ENCODE data around the gene PRKCE. TPM values are rescaled to one million over a fixed set of nuclear protein-coding genes. Genes with fewer than 3 reads are reported as not detected.

PRKCE gene
- total RNA-seq, 1 donor from 2014 or later: 30.5 TPM

DNA sequence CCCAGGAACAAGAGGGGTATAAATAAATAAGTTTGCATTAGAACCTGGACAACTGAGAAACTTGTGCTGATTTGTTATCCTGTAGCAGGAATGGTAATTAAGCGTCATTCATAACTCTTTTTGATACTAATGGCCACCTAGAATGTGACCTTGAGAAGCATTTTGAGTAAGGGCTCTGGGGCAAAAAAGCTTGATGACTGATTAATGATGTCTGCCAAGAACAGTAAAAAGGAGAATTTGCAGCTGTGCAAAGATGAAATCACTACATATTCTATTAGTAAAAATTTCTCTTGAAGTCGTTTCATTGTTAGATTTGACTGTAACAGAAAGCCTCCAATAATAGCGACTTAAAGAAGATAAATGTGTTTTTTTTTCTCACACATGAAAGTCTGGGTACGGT, 157.7 kb downstream of the PRKCE start:
- DNase-seq (ENCODE audit: low spot score): no peak
- intact Hi-C loops (cut with DNase I): no loop called here
- no peak for ATAC-seq

GRCh38 chr2:45812011-45812500, 160.6 kb downstream of the PRKCE start:
- DNase-seq (ENCODE audit: low spot score) (no peak), ATAC-seq (no peak)
- intact Hi-C loops (cut with DNase I): no loop called here

GRCh38 chr2:45813003-45813941, 161.8 kb downstream of the PRKCE start:
- intact Hi-C loops (cut with DNase I): no loop called here
- DNase-seq (ENCODE audit: low spot score): peak; percentile 69
- ATAC-seq: peak; percentile 74

DNA sequence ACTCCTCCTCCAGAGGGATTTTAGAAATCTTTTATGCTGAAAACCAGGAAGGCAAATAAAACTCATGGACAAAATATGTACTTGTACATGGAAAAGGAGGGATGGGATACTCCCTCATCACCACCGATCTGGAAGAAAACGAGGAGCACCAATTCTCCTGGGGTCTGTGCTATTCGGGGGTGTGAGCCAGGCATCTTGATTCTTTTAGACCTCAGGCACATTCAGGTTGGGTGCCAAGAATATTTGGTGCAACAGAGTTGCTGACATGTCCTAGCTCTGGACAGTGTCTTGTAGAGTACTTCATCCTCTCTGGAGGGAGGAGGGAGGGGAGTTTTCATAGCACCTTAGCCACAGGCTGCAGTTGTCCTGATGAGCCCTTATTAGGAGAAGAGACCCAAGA, 163.0 kb downstream of the PRKCE start:
- DNase-seq (ENCODE audit: low spot score): no peak
- ATAC-seq: peak; percentile 25
- intact Hi-C loops (cut with DNase I): no loop called here

- ATAC-seq (no peak), DNase-seq (ENCODE audit: low spot score) (no peak)
- intact Hi-C loops (cut with DNase I): no loop called here
Observed at GRCh38 chr2:45814951-45815621, 163.6 kb downstream of the PRKCE start.

- ATAC-seq: peak; percentile 10
- intact Hi-C loops (cut with DNase I): no loop called here
- no peak for DNase-seq (ENCODE audit: low spot score)
Observed at GRCh38 chr2:45816272-45816671, 164.8 kb downstream of the PRKCE start.

DNA sequence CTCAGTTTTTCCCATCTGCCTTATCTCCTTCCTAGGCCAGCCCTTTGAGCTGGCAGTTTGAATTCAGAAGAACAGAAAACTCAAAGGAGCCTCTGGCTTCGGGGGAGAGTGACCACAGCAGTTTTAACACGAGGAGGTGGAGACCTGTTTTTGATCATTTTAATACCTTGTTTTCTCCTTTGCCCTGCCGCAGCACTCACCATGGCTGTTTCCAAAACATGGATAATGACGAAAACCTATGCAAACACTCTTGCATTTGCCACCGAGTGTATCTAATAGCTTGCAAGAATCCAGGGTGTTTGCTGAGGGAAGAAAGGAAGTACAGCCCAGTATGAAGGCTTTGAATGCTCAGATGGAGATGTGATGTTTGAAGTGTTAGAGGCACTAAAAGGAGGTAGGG, 167.1 kb downstream of the PRKCE start:
- DNase-seq (ENCODE audit: low spot score) (no peak), ATAC-seq (no peak)
- intact Hi-C loops (cut with DNase I): no loop called here

- no peak for ATAC-seq
Observed at GRCh38 chr2:45820048-45820447, 168.6 kb downstream of the PRKCE start.

DNA sequence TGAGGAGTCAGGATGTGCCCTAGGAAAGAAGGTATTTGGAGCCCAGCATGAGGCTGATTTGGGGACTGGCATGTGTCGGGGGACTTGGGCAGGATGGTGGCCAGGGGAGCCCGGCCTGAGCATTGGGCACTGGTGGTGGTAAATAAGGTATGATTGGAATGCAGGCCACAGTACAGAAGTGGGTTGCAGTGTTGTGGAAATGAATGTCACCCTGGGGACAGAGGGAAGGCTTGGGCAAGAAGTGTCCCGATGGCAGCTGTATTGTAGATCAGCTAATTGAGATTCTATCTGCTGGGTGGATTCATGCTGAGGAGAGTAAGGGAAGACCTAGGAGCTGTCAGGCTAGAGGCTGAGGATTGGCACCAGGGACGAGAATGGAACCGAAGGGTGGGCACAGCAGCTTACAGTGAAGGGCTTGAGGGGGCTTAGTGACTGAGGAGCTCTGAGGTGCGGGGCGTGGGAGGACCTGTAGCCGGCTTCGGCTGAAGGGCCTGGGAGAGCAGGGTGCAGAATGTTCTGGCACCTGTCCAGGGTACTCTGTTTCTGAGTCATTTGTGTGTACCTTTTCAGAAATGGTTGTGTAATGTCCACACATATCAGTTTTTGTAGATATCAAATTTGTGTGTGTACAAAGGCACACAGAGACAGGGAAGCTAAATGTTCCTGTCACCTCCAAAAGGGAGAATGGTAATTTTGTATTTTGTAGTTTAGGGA, 170.2 kb downstream of the PRKCE start:
- DNase-seq (ENCODE audit: low spot score) (no peak), ATAC-seq (peak; percentile 50)

More at GRCh38 chr2:45820048-45820447, 168.6 kb downstream of the PRKCE start:
- intact Hi-C loops (cut with DNase I): no loop called here
- no peak for DNase-seq (ENCODE audit: low spot score)

DNA sequence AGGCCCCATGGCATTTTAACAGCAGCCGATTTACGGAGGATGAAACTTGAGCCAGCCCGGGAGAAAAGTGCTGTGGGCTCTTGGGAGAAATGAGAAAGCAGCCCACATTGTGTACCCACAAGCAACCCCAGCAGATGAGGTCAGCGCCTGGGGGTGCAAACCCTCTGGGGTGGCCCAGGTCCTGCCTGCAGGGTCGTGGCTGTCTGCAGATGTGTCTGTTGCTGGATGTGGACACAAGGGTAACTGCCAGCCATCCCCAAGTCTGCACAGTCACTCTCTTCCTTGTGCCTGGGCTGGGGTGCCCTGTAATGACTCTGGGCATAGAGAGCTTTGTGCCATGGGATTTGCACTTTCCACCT, 170.8 kb downstream of the PRKCE start:
- intact Hi-C loops (cut with DNase I): no loop called here
- DNase-seq (ENCODE audit: low spot score) (no peak), ATAC-seq (no peak)

More for the DNA sequence above, 170.2 kb downstream of the PRKCE start:
- intact Hi-C loops (cut with DNase I): no loop called here

- no peak for DNase-seq (ENCODE audit: low spot score)
- ATAC-seq: peak; percentile 80
- intact Hi-C loops (cut with DNase I): no loop called here
Observed at GRCh38 chr2:45823723-45824206, 172.3 kb downstream of the PRKCE start.

GRCh38 chr2:45825001-45825651, 173.7 kb downstream of the PRKCE start:
- intact Hi-C loops (cut with DNase I): no loop called here
- DNase-seq (ENCODE audit: low spot score): no peak
- no peak for ATAC-seq

GRCh38 chr2:45826460-45826859, 175.0 kb downstream of the PRKCE start:
- DNase-seq (ENCODE audit: low spot score) (no peak), ATAC-seq (no peak)
- intact Hi-C loops (cut with DNase I): no loop called here

DNA sequence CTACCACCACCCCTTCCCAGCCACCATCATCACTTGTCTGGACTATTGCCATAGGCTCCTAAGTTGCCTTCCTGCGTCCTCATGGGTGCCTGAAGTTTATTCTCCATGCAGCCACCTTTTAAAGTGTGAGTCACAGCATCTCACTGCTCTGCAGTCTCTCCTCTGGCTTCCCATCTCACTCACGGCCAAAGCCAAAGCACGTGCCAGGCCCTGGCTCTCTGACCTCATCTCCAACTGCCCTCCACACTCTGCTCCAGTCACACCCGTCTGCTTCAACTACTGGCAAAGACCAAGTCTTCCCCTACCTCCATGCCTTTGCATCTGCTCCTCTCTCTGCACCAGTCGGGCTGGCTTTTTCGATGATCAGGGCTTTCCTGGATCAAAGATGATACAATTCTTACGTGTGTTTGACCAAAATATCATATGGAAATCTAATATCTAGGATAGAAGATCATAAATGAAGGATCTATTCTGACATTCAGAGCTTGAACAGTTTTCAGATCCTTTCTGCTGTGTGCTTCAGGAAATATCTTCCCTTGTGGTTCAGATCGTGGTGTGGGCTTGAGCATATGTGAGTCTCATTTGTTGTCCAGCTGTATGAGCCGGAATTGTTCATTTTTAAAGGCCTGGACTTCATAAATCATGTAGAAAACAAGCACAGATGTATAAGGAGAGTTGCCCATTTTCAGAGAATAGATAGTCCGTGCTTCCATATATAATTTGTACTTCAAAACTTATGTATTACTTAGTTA, 175.6 kb downstream of the PRKCE start:
- intact Hi-C loops (cut with DNase I): loop anchor here (1.0 kb wide), 1 partner anchor 27 kb away; no protein-coding TSS in a partner anchor
- ATAC-seq: no peak

GRCh38 chr2:45830322-45830721, 178.8 kb downstream of the PRKCE start:
- intact Hi-C loops (cut with DNase I): no loop called here
- no peak for ATAC-seq
- no peak for DNase-seq (ENCODE audit: low spot score)

More for the DNA sequence above, 175.6 kb downstream of the PRKCE start:
- no peak for DNase-seq (ENCODE audit: low spot score)

DNA sequence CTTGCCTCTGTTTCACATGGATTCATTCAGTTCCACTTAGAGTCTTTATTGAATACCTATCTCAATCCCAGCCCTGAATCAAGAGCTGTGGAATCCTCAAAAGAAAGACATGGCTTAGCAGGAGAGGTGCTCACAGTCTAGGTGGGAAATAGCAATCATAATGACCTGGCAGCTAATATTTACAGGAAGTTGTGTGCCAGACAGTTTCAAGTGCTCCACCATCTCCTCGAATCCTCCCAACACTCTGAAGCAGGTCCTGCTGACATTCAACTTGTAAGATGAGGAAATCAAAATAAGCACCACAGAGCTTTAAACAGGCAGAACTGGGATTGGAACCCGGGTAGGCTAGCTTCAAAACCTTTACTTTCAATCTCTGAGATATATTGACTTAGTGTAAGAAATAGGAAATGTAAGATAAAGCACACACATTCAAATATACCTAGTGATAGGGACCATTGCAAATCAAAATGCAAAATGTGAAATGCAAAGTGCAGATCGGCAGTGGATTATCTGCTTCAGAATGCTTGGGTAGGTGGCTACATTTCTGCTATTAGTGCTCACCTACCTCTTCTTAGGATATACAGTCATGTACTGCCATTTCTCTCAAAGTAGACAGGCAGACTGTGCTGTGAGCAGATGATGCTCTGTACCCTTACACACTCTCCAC, 182.0 kb downstream of the PRKCE start:
- intact Hi-C loops (cut with DNase I): no loop called here
- no peak for ATAC-seq
- no peak for DNase-seq (ENCODE audit: low spot score)

DNA sequence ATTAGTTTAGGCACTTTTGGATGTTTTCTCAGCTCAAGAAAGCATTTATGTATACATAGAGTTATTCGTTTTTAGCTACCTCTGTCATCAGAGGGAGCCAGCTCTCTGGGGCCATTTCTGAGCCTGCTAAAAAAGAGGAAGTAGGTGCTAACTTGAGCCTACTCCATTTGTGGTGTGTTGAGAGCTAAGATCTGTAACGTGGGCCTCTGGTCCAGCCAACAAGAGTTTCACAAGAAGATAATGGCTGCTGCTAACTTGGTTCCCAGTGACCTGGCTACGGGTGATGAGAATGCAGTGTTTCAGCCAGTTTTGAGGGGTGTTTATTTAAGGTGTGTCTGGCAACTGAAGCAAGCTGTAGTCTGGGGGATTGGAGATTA, 182.5 kb downstream of the PRKCE start:
- intact Hi-C loops (cut with DNase I): no loop called here
- ATAC-seq (peak; percentile 41), DNase-seq (ENCODE audit: low spot score) (no peak)

DNA sequence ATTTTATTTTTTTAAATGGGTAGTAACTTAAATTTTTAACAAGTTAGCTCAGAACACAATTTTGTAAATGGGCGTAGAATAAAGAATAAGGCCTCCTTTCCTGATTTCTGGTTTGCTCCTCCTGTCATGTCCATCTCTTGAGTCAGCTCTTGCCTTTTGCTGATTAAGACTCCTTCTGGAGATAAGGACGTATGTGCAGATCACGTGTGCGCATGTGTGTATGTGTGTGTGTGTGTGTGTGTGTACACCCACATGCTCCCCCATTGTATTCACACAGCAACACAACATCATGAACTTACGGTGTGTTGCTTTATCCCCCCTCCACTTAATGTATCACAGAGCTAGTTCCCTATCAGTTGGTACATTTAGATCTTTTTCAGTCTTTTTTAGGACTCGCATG, 182.9 kb downstream of the PRKCE start:
- DNase-seq (ENCODE audit: low spot score) (no peak), ATAC-seq (no peak)
- intact Hi-C loops (cut with DNase I): no loop called here

Data from sciatic nerve (tissue), 2 donors.